DOHH2 (cell line): ENCODE results near the gene POMGNT2.

ENCODE experiments used
- H3F3A ChIP-seq: fragments of 200-600 bp; sonication (generic), shearing (Covaris generic); 2 replicates; pipeline ENCODE4 v1.6.0; 2016; ENCODE audit warnings: antibody characterized with exemption, mild to moderate bottlenecking; ENCODE audit not compliant: control insufficient read depth, insufficient read depth
- H3K27ac ChIP-seq: fragments of 200-600 bp; sonication (generic); 2 replicates; pipeline ENCODE4 v1.5.1; 2014; ENCODE audit warnings: low read depth, mild to moderate bottlenecking, low read length, moderate library complexity
- H3K27me3 ChIP-seq: fragments of 200-600 bp; sonication (generic); 2 replicates; pipeline ENCODE4 v1.6.1; 2014; ENCODE audit warnings: mild to moderate bottlenecking, low read length, mixed read lengths; ENCODE audit not compliant: control insufficient read depth
- H3K36me3 ChIP-seq: fragments of 200-600 bp; sonication (generic); 2 replicates; pipeline ENCODE4 v1.6.1; 2014; ENCODE audit warnings: mild to moderate bottlenecking, low read length, moderate library complexity, mixed read lengths; ENCODE audit not compliant: control insufficient read depth
- H3K4me1 ChIP-seq: fragments of 200-600 bp; sonication (generic); 2 replicates; pipeline ENCODE4 v1.6.1; 2014; ENCODE audit warnings: mild to moderate bottlenecking, low read length, mixed read lengths; ENCODE audit not compliant: control insufficient read depth
- H3K4me2 ChIP-seq: fragments of 200-600 bp; sonication (generic); 2 replicates; pipeline ENCODE4 v1.6.0; 2014; ENCODE audit warnings: mild to moderate bottlenecking, low read length, moderate library complexity
- H3K4me3 ChIP-seq: fragments of 200-600 bp; sonication (generic); 2 replicates; pipeline ENCODE4 v1.5.1; 2014; ENCODE audit warnings: mild to moderate bottlenecking, low read length, mixed read lengths
- H3K79me2 ChIP-seq: fragments of 200-600 bp; sonication (generic); 2 replicates; pipeline ENCODE4 v1.6.1; 2014; ENCODE audit warnings: mild to moderate bottlenecking, low read length, mixed read lengths; ENCODE audit not compliant: control insufficient read depth
- H3K9me2 ChIP-seq: fragments of 200-600 bp; sonication (generic); replicated peaks from 2 replicates; pipeline ENCODE4 v1.6.1; 2014; ENCODE audit warnings: mild to moderate bottlenecking, low read length, mixed read lengths; ENCODE audit not compliant: control insufficient read depth
- H3K9me3 ChIP-seq: fragments of 200-600 bp; sonication (generic); 2 replicates; pipeline ENCODE4 v1.6.1; 2014; ENCODE audit warnings: antibody characterized with exemption, low read length, mixed read lengths; ENCODE audit not compliant: control insufficient read depth, insufficient read depth
- H4K20me1 ChIP-seq: fragments of 200-600 bp; sonication (generic); 2 replicates; pipeline ENCODE4 v1.6.0; 2014; ENCODE audit warnings: low read depth, mild to moderate bottlenecking, antibody characterized with exemption, low read length, moderate library complexity; ENCODE audit not compliant: control insufficient read depth, insufficient read depth
- EZH2phosphoT487 ChIP-seq: fragments of 200-600 bp; sonication (generic); IDR thresholded peaks from 2 replicates; pipeline ENCODE4 v1.6.1; 2017; ENCODE audit warnings: borderline replicate concordance, mild to moderate bottlenecking, antibody characterized with exemption, low read length, moderate library complexity, mixed read lengths
- TF ChIP-seq, protein P1 (sequence below): fragments of 200-600 bp; sonication (generic); IDR thresholded peaks from one replicate; pipeline ENCODE4 v1.5.1; 2014; ENCODE audit warnings: antibody characterized with exemption, mild to moderate bottlenecking, low read depth, low read length; ENCODE audit not compliant: poor library complexity, severe bottlenecking

The POMGNT2 gene

DNA sequence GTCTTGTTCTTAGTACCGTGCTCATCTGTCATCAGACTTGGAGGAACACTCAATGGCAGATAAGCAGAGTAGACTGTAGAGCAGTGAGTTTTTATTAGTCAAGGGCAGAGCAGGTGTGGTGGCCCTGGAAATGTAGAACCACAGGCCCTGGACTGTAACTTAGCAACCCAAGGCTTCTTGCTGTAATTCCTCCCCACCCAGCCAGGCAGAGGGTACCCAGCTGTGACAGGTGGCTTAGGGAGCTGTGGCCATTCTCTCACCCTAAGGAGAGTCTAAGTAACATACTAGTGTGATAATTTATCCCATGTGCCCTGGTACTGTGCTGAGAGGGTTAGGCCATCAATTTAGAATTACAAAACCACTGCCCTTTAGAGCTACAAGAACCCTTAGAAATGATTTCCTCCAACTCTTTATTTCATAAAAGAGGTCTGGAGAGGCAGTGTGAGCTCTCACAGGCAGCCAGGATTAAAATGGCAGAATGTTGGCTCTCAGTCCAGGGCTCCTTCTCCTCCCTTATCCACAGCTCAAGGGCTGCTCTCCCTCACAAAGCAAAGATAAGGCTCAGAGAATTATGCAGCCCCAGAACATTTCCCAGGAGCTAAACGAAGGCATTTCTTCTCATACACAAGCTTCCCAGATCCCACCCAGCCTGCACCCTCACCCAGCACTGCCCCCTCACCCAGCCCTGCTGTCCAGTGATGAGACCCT lies 3.0 kb downstream of the POMGNT2 start:
- Histone ChIP-seq H3K9me3 (no peaks in the 10 kb centered on the region), H3K36me3 (no peaks in the 10 kb centered on the region), H3K4me2 (no peak overlapping the region), H3F3A (no peaks in the 10 kb centered on the region), H3K79me2 (no peaks in the 10 kb centered on the region), H3K27ac (no peak overlapping the region), H3K4me1 (no peaks in the 10 kb centered on the region), H3K4me3 (no peak overlapping the region), H3K27me3 (peaks cover 7% of the 10 kb centered on the region; the same call in 1 of the 2 replicates), H3K9me2 (no peaks in the 10 kb centered on the region), H4K20me1 (no peaks in the 10 kb centered on the region)
- no peak for TF ChIP-seq EZH2phosphoT487
- TF ChIP-seq, protein P1, sequence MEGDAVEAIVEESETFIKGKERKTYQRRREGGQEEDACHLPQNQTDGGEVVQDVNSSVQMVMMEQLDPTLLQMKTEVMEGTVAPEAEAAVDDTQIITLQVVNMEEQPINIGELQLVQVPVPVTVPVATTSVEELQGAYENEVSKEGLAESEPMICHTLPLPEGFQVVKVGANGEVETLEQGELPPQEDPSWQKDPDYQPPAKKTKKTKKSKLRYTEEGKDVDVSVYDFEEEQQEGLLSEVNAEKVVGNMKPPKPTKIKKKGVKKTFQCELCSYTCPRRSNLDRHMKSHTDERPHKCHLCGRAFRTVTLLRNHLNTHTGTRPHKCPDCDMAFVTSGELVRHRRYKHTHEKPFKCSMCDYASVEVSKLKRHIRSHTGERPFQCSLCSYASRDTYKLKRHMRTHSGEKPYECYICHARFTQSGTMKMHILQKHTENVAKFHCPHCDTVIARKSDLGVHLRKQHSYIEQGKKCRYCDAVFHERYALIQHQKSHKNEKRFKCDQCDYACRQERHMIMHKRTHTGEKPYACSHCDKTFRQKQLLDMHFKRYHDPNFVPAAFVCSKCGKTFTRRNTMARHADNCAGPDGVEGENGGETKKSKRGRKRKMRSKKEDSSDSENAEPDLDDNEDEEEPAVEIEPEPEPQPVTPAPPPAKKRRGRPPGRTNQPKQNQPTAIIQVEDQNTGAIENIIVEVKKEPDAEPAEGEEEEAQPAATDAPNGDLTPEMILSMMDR, result no peak

GRCh38 chr3:43098761-43099160 lies 7.1 kb downstream of the POMGNT2 start:
- Histone ChIP-seq H3K4me1 (no peaks in the 10 kb centered on the region), H3F3A (no peaks in the 10 kb centered on the region), H3K27ac (no peak overlapping the region), H3K4me3 (no peak overlapping the region), H4K20me1 (no peaks in the 10 kb centered on the region), H3K27me3 (peaks cover 3% of the 10 kb centered on the region; the same call in 1 of the 2 replicates), H3K4me2 (no peak overlapping the region), H3K79me2 (no peaks in the 10 kb centered on the region), H3K9me2 (no peaks in the 10 kb centered on the region), H3K36me3 (no peaks in the 10 kb centered on the region), H3K9me3 (no peaks in the 10 kb centered on the region)
- TF ChIP-seq, protein P1, result no peak
- no peak for TF ChIP-seq EZH2phosphoT487

- Histone ChIP-seq H3F3A (no peaks in the 10 kb centered on the region), H3K9me3 (no peaks in the 10 kb centered on the region), H3K4me2 (no peak overlapping the region), H3K36me3 (no peaks in the 10 kb centered on the region), H3K4me3 (no peak overlapping the region), H4K20me1 (no peaks in the 10 kb centered on the region), H3K9me2 (no peaks in the 10 kb centered on the region), H3K27ac (no peak overlapping the region), H3K4me1 (no peaks in the 10 kb centered on the region), H3K27me3 (peaks cover 3% of the 10 kb centered on the region; the same call in 1 of the 2 replicates), H3K79me2 (no peaks in the 10 kb centered on the region)
- TF ChIP-seq, protein P1, result no peak
- TF ChIP-seq EZH2phosphoT487, result no peak
Observed at GRCh38 chr3:43097400-43098080, 8.3 kb downstream of the POMGNT2 start.
